HG03095 (cell line): Measurements from ENCODE around the gene STUM.

Experiments used
- ATAC-seq: cut with Tn5 transposase; IDR thresholded peaks from one replicate; pipeline ENCODE4 v1.9.1; 2021; ENCODE audit warnings: moderate library complexity; ENCODE audit not compliant: unreplicated experiment

STUM gene

DNA sequence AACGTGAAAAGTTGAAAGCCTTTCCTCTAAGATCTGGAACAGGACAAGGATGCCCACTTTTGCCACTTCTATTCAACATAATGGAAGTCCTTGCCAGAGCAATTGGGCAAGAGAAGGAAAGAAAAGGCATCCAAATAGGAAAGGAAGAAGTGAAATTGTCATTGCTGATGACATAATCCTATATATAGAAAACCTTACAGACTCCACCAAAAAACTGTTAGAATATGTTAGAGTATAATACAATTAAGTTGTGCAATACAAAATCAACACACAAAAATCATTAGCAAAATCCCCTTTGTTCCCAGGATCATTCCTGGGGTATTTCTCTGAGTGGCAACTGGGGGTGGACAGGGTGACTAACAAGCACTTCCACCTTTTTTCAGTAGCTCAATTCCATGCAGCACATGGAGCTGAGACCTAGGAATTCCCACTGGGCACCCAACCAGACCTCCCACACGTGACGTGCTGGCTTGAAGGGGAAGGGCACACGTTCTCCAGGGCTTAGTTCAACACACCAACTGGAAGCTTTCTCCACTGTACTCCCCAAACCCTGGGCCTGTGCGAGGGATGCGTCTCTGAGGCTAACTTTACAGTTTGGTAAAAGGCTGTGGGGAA is 9.6 kb downstream of the STUM start:
- no peak for ATAC-seq

DNA sequence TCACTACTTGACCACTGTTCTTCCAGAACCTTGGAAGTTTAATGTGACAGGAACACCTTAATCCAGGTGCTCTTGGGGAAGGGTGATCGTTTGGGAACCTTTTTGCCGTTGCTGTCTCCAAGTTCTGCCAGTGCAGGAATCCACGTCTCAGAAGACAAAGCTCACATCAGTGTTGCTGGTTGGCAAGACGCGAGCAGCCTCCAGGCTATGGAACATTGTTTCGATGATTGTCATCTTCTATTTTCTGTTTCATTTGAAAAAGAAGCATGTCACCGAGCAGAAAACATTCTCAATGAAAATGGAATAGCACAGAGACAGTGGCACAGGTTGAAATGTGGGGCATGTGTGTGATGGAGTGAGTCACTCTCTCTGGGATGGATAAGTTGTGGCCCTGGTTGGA is 11.7 kb downstream of the STUM start:
- no peak for ATAC-seq

GRCh38 chr1:226562989-226563388 is 14.4 kb downstream of the STUM start:
- ATAC-seq = no peak

DNA sequence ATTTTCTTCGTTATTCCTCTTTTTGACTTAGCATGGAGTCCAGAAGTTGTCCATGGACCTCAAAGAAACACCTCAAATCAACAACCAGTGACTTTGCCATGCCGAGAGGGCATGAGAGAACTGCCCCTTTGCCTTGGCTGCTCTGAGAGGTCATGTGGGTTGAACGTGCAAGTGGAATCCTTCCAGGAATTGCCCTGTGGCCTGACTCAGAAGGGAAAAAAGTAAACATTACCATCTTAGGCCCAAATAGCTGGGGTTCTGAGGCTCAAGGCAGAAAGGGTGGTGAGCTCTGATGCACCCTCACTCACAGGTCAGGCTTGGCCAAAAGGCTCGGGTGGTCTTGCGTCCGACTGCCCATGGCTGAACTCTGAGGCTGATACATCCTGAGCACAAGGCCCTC is 15.1 kb downstream of the STUM start:
- ATAC-seq = no peak

DNA sequence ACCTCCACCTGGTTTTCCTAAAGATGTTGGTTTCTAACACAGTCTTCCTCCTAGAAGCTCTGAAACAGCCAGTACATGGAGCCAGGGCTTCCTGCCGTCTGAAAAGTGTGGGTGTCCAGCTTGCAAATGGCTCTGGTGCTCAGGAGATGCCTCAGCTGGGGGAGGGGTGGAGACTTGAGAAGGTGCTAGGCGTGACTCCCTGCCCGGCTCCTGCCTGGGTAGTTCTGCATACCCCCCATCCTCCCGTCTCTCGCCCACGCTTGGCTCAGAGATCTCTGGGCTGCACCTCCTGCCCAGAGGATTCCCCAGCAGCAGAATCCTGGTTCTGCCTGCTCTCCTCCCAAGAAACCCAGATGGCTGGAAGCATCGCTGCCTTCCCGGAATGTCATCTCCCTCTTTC is 16.9 kb downstream of the STUM start:
- ATAC-seq = no peak

DNA sequence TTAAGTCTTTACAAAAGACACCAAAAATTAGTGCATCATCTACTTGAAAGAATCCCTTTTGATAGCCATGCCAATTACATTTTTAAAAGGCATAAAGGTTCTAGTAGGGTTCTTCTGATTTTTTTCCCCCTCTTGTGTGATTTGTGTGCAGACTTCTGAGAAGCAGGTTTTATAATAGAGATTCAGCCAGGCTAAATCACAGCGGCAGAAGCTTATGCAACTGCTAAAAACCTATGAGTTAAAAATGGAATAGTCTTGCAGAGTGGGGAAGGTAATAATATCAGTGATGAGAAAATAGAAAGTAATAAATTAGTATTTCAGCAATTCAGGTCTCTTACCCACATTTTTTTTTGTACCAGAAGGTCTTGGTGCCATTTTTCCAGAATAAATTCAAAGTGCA is 17.7 kb downstream of the STUM start:
- ATAC-seq = no peak

DNA sequence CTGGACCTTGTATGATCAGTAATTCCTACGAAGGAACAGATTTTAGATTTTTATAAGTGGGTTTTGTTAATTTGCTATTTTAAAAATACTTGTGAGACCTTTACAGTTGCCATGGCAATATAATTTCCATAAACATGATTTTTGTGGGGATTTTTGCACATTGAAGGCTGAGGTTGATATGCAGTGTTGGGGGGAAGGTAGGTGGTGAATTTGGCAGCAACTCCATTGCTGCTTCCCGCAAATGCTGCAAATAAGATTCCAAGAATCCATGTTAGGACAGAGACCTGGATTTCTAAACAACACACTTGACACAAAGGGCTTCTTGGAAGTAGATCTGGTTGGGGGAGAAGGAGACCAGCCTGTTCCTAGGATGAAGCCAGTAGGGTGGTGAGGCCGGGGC is 18.2 kb downstream of the STUM start:
- ATAC-seq = no peak

DNA sequence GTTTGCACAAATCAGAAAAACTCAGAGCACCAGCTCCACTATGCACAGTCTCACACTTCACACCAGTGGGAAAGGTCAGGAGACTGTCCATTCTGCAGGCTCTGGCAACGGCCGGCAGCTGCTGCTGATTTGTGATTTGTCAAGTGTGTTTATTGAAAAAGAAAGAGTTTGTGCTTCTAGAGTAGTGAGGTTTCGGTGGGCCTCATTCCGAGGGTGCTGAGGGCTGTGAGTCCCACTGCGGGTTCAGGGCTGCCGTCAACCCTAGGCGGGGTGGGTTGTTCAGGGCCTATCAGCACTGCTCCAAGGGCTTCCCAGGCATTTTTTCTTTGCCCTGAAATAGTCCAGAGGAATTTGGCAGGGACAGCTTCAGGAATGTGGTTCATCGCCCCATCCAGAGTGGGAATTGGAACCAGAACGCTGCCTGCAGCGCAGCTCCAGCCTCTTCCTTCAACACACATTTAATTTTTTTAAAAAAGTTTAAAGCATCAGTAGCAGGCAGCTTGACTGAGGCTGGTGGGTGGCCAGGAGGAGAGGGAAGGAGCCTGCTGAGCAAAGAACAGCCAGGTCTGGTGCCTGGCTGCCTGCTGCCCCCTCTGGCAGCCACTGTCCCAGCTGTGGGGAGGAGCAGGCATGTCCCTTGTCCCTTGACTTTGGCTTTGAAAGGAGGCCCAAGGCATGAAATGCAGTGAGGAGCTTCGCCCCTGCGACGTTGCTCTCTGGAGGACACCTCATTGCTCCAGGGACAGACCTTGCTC is 19.7 kb downstream of the STUM start:
- no peak for ATAC-seq

GRCh38 chr1:226568975-226569741 is 20.6 kb downstream of the STUM start:
- no peak for ATAC-seq

DNA sequence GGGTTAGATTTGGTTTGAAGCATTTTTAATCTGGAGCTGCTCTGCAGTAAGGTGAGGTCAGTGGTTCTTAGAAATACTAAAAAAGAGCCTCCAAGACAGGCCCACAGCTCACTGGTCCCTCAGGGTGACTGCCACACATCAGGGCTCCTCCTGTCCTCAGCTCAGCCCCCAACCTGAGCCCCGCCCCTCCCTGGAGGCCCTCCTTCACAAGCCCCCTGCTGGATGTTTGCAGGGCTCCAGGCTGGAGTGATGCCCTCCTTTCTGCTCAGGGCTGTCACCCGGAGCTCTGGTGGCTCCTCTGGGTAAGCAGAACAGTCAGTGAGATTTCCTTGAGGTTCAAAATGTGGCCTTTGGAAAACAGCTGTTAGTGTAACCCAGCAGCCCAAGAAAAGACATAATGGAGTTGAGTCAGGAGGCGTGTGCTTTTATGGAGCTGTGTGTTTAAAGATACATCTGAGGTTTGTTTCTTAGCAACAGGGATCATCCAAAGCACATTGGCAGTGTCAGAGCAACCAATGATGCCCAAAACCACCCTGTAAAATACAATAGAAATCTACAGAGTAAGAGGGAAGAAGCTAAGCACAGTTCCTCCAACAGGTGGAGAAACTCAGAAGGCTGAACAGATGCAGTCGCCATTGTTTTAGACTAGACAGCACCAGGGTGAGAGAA is 21.4 kb downstream of the STUM start:
- no peak for ATAC-seq

- no peak for ATAC-seq
Observed at GRCh38 chr1:226571893-226572292, 23.3 kb downstream of the STUM start.

DNA sequence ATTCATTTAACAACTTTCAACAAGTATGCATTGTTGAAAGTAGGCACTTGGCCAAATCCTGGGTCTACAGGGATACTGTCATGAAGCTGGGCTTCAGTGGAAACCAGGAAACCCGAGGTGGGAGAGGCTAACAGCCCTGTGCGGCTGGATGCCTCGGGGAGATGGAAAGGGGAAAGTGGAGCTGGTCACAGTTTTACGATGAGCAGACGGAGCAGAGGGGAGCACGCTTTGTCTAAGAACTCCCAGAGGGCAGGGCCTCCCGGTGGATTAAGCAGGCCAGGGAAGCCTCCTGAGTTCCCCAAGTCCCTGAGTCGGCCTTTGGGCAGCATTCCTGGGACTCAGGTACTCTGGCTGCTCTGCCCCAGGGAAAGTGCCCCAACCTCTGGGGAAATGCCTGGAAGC is 23.8 kb downstream of the STUM start:
- ATAC-seq = no peak

DNA sequence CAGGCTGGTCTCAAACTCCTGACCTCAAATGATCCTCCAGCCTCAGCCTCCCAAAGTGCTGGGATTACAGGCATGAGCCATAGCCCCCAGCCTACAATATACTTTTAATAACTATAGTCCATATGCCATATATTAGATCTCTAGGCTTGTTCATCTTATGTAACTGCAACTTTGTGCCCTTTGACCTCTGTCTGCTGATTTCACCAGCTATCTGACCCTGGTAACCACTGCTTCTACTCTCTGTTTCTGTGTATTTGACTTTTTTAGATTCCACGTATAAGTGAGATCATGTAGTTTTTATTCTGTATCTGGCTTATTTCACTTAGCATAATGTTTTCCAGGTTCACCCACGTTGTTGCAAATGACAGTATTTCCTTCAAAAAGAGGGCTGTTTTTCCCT is 25.5 kb downstream of the STUM start:
- no peak for ATAC-seq

GRCh38 chr1:226574591-226575435 is 26.2 kb downstream of the STUM start:
- no peak for ATAC-seq

GRCh38 chr1:226575436-226575720 is 26.8 kb downstream of the STUM start:
- no peak for ATAC-seq

- no peak for ATAC-seq
Observed at GRCh38 chr1:226575739-226576378, 27.3 kb downstream of the STUM start.

DNA sequence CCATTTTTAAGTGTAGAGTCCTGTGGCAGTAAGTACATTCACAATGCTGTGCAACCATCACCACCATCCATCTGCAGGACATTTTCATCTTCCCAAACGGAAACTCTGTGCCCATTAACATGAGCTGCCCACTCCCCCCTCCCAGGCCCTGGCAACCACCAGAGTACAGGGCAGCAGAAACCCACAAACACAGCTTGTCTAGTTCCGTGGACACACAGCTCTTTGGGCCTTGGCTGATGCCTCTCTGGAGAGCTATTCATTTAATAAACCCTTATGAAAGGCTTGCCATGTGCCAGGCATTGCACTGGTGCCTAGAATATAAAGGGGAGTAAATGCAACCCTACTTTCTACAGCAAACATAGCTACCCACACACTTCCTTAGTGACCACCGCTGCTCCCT is 28.0 kb downstream of the STUM start:
- ATAC-seq = no peak

DNA sequence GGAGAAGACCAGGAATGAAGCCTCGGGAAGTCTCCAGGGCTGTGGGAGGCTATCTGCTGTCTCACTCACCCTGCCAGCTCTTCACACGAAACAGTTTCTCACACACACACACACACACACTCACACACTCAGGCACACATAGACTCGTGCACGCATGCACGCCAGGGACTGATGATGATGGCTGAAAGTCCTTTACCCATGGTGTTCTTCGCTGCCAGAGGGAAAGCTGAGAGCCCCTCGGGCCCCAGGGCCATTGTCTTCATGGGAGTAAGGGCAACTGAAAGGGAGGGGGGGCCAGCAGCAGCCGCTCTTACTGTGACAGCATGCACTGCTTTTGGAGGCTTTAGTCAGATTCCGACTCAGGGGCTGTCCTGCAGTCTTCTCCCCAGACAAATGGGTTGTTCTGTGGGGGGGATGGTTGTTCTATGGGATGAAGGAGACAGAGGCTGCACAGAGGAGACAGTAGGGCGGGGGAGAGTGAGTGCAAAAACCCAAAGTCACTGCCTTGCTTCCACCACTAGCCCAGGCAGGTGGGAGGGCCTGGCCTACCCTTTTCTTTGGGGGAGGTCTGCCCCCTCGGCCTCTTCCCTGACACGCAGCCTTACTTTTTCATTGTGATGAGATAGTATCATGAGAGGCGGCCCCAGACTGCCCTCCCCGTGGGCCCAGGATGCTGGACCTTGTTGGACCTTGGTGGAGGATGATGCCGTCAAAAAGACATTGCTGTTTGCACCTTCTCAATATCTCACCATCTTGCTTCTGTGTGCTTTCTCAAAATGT is 29.0 kb downstream of the STUM start:
- no peak for ATAC-seq

- no peak for ATAC-seq
Observed at GRCh38 chr1:226578946-226579578, 30.5 kb downstream of the STUM start.
